ENCODE data around the gene B3GALNT2. TPM values are rescaled to one million over a fixed set of nuclear protein-coding genes. Genes with fewer than 3 reads are reported as not detected.
A peak's percentile ranks its signal among the peaks of the same experiment; 100 is the strongest.

The B3GALNT2 gene
- total RNA-seq, 1 experiment from 2014 or later = 23.8 TPM

DNA sequence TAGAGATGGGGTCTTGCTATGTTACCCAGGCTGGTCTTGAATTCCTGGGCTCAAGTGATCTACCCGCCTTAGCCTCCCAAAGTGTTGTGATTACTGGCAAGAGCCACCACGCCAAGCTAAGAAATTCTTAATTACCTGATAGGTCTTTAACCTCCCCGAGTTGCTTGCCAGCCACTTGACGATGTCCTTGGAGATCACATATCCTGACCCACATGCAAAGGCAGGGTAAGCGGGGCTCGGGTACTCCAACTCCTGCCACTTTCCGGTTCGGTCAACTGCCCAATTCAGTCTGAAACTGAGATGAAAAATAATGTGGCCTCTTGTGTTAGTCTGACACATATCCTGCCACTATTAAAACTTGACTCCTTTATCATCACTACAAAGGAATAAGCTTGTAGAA, 50.2 kb downstream of the B3GALNT2 start:
- no peak for DNase-seq (ENCODE audit: low read depth)

DNA sequence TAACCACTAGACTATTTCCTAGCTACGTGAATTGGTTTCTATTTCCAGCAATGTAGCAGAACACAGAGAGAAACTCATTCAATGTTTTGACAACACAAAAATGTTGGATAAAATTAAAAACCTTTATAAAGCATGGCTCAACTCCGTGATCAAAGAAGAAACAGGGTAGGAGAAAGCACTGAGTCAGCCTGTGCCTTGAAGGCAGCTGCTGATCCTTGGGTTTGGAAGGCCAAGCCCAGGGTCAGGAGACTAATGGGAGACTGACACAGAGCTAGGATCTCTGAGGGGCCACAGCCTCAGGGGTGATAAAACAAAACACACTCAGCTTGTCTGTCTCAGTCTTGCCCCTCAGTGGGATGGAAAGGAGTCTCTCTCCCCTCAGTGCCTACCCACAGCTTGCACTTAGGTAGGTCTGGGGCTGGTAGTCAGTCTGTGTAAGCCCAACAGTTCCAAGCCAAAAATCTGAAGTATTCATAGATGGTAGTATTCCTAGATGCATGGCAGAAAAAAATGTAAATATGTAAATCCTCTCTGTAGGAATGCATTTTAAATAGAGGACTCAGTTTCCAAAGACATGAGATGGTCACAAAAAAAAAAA, 53.3 kb downstream of the B3GALNT2 start:
- no peak for DNase-seq (ENCODE audit: low read depth)

DNA sequence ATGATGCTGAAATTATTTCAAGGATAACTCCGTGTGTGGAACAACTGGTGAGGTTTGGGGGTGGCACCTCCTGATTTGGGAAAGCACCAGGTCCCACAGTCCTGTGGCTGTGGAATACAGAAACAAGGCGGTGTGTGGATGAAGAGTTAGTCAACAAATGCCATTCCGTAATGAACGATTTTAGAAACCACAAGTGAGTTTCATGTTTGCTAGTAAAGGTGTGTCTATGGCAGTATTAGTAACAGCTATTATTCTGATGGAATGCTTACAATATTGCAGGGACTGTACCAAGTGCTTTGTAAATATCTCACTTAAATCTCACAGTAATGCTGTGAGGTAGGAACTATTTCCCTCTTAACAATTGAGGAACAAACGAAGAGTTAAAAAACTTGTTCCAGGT, 53.8 kb downstream of the B3GALNT2 start:
- DNase-seq (ENCODE audit: low read depth) = no peak

DNA sequence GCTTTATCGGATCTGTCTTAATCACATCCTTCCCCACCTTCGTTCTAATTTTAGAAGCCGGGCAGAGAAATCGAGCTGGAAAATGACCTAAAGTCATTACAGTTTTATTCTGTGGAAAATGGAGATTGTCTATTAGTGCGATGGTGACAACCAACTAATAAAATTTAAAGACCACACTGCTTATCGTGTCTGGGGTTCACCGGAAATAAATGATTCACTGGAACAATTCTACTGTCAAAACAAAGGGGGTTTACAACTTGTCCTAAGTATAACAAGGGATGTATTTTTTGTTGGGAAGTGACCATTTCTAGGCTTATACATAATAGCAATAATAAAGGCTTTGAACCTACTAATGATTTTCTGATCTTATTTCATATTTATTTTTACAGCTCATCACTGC, 55.6 kb downstream of the B3GALNT2 start:
- DNase-seq (ENCODE audit: low read depth) = no peak

DNA sequence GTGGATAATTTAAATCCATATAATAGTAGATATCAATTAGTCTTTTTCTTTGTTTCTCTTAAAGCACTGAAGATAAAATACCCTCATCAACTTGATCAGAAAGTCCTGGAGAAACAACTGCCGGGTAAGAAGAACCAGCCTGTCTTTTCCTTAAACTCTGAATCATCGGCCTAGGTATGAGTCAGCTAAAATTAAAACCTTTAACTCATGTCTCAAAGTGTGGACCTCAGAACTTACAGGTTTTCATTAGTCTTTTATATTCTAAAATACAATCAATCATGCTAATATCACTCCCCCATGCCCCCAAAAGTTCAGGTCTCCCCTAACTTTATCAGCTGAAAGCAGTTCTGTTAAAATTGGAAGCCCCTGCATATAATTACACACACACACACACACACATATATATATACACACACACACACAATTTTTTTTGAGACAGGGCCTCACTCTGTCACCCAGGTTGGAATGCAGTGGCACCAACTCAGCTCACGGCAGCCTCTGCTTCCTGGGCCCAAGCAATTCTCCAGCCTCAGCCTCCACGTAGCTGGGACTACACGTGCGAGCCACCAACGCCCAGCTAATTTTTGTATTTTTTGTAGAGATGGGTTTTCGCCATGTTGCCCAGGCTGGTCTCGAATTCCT, 61.3 kb downstream of the B3GALNT2 start:
- peak; percentile 72 for DNase-seq (ENCODE audit: low read depth)

DNA sequence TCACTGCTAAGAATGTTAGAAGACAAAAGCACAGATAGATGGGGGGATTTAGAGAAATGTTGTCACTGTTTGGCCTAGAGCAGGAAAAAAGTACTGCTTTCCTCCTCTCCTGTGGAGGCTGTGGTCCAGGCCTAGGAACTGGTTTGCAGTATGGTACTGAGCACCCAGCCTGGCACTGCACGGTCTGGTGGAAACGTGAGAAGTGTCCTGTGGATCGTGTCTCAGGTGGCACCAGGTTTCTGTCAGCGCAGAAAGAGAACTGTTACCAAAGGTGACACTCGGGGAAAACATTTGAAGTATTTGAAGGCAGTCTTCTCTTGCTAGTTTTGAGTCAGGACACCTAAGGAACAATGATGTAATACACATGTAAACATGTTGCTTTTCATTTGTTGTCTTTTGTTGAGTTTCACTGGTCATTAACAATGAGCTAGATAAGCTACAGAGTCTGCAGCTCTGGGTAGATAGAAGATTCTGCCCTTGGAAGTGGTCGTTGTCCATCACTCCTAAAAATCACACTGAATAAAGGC, 63.0 kb downstream of the B3GALNT2 start:
- DNase-seq (ENCODE audit: low read depth) = no peak

DNA sequence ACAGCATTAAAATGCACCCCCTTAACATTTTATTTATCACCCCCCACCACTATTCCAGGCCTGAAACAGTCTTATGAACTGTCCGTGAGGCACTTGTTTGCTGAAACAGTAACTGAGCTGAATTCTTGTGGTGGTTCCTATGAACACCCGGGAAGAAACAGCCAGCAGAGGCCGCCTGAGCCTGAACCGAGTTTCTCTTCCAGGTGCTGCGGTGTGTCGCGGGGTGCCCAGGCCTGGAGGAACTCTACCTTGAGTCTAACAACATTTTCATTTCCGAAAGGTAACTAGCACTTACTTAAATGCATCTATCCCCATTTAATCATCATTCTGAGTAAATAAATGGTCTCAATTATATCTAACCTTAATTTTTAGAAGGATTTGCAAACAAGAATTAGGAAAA, 70.3 kb downstream of the B3GALNT2 start:
- DNase-seq (ENCODE audit: low read depth) = no peak

DNA sequence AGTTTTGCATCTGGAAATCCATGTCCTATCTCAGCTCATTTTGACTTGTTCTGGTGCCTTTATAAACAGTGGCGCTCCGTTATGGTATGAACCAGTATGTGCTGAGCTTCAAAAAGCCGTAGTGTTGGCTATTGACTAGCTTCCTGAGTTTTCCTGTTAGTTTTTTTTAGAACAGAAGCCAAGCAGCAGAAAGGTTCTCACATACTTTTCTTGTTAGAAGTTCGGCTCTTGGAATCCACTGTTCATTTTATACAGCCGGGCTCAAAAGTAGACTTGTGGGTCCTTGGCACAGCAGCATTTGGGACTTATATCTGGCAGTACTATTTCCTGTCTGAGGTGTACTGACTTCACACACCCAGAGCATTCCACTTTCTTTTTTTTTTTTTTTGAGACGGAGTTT, 73.3 kb downstream of the B3GALNT2 start:
- DNase-seq (ENCODE audit: low read depth) = no peak

DNA sequence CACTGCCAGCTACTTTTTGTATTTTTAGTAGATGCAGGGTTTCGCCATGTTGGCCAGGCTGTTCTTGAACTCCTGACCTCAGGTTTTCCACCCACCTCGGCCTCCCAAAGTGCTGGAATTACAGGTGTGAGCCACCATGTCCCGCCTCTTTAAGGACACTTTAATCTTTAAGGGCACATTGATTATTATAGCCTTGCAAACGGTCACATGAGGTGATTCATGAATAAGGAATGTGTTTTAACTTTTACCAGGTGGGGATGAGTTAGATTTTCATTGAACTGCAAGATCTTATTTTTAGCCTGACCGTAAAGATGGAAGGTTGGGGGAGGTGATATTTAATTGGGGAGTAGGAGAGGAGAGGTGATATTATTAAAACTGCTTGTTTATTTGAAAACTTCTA, 75.1 kb downstream of the B3GALNT2 start:
- peak; percentile 28 for DNase-seq (ENCODE audit: low read depth)

DNA sequence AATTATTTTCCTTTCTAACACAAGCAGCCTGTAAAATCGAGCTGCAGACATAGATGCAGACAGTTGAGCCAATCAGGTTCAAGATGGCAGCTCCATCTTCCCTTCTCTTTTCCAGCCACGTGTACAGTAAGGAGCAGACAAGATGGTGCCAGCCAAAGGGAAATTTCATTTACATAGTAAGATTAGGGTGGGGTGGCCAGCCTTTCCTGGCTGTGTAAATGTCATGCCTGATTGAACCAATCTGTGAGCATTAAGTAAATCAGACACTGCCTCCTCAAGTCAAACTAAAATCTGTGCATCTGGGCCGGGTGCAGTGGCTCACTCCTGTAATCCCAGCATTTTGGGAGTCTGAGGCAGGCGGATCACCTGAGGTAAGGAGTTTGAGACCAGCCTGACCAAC, 76.8 kb downstream of the B3GALNT2 start:
- DNase-seq (ENCODE audit: low read depth) = no peak

DNA sequence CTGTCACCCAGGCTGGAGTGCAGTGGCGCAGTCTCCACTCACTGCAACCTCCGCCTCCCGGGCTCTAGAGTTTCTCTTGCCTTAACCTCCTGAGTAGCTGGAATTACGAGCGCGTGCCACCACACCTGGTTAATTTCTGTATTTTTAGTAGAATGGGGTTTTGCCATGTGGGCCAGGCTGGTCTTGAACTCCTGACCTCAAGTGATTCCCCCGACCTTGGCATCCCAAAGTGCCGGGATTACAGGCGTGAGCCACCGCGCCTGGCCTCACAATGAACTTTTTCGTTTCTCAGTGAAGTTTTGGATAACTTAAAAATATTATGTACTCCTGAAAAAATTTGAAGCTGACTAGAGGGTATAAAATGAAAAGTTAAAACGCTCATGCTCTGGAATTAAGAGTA, 77.6 kb downstream of the B3GALNT2 start:
- no peak for DNase-seq (ENCODE audit: low read depth)

DNA sequence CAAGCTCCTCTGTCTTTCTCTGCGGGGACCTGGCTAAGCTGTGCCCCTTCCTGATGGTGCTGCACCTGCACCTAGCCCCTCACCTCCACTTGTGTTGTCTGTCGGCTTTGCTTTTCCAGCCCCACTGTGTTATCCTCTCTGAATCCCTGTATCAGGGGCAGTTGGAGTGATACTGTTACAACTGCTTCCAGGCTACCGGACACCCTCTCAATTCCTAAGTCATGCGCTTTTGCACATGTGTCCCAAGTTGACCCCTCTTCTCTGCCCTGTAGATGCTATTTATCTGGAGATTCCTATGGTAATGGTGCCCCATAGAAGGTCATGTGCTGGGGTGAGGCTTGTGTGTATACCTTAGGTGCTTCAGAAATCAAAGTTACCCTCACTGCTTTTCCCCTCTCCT, 78.1 kb downstream of the B3GALNT2 start:
- DNase-seq (ENCODE audit: low read depth) = no peak

DNA sequence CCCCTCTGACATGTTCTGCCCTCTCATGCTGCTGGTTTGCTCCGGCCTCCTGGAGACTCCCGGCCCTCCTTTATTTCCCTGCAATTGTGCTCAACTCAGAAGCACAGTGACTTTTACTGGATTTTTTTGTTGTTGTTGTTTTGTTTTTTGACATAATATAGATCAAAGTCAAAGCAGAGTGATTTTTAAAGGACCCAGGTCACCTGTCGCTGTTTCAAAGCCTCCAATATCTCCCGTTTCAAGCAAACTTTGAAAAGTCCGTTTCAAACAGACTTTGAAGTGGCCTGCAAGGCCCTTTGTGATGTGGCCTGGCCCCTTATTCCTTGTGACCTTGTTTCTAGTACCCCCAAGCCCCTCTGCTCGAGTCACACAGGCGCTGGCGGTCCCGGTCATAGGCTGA, 78.9 kb downstream of the B3GALNT2 start:
- DNase-seq (ENCODE audit: low read depth) = no peak

DNA sequence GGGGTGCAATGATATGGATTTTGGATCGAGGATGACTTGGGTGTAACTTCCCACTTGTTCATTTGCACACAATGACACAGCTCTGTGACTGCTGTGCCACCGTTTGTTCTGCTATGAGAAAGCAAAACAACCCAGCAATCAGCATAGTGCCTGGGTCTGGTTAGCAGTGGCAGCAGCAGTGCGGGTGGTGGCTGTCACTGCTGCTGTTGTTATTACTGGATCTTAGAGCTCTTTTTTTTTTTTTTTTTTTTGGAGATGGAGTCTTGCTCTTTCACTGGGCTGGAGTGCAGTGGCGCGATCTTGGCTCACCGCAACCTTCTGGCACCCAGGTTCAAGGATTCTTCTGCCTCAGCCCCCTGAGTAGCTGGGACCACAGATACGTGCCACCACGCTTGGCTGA, 80.2 kb downstream of the B3GALNT2 start:
- DNase-seq (ENCODE audit: low read depth) = no peak

DNA sequence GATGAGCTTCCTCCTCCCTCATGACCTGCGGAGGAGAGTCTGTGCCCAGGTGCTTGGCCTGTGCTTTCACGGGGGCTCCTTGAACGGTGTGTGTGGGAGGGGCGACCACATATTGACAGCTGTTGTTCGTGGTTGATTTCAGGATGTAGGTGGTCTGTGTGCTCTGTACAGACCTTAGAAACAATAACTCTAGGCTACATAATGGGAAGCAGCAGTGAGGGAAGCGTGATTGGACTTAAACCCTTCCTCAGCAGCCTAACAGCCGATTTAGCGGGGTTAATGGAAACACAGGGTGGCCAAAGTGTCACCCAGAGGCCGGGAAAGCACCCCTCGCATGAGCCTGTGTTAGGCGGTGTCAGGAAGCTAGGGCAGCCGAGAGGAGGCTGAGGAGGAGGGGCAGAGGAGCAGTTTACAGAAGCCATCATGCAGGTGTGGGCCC, 81.0 kb downstream of the B3GALNT2 start:
- no peak for DNase-seq (ENCODE audit: low read depth)

DNA sequence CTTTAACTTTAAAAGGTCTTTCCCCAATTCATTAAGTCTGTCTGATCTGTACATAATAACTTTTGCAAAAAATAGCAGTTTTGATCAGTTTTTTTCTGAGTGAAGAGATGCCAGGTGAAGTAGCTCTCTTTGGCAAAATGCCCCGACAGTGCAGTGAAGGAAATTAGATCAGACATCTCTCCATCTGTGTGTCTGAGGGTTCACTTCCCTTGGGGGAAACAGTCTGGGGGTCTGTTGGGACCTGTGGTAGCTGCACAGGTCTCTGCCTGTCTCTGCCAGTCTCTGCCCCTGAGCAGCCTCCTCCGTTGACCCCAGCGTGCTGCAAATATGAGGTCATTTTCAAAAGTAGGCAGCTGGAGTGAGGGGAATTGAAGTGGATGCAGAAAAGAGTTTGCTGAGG, 82.5 kb downstream of the B3GALNT2 start:
- DNase-seq (ENCODE audit: low read depth) = no peak

DNA sequence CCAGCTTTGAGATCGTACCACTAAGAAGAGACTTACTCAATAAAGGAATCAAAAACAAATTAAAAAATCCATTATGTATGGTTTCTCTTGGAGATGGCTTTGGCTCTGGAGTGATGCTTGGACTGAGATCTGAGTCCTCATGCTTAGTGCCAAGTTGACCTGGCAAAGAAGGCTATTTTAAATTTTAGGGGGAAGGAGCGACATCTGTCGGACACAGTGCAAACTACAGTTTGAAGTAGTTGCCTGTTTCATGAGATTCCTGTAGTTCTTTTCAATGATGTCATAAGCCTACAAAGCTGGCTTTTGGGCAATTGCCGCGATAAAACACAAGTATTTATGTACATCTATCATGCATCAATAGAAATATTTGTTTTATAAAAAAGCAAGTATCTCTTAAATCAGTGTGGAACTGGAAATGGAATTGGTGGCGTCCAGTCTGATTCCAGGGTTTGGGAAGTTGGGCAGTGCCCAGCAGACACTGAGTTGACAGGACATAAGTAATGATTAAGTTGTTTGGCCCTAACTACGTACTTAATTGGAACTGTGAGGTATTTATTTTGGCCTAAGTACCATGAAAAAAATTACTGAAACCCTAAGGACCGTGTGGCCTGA, 87.1 kb downstream of the B3GALNT2 start:
- peak; percentile 64 for DNase-seq (ENCODE audit: low read depth)

DNA sequence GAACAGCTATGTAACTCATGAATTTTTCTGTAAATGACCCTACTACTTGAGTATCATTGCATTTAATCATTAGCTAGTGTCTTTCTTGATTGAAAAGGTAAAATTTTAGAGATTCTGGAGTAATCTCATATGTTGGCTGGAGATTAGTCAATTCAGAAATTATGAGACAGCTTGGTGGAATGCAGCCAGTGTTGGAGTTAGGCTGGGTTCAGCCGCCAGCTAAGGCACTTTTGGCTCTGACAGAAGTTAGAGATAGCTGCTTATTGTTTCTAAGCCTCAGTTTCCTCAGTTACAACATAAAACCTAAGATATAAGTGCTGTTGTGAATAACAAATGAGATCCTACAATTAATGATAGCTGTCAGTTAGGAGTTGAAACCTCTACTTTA, 87.6 kb downstream of the B3GALNT2 start:
- DNase-seq (ENCODE audit: low read depth) = peak; percentile 13

DNA sequence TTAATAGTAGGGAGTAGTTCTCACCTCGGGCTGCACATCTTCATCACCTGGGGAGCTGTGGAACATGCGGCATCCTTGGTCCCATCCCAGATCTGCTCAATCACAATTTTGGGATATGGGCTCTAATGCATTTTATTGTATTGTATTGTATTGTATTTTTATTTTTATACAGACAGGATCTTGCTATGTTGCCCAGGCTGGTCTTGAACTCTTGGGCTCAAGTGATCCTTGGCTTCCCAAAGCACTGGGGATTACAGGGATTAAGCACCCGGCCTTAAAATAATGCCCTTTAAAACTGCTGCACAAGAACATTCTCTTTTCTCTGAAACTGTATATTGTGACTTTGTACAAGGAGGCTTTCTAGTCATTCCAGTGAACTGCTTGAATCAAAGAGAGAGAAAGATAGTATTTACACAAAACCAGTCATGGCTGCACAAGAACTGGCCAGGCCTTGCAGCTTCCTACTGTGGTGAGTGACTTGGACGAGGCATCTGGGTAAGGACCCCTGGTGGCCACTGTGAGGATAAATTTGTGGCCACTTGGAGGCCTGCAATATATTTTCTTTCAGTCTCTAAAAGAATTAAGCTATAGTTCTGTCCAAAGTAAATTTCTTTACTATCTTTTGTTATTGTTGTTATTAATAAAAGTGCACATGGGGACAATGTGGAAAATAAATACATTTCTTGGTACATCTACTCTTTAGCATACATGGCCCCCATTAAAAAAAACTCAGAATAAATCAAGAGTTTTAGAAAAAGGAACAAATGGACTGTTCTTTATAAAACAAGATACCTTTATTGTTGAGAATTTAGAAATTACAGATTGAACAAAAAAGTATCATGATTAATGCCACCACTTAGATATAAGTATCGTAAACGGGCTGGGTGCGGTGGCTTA, 89.0 kb downstream of the B3GALNT2 start:
- peak; percentile 72 for DNase-seq (ENCODE audit: low read depth)

DNA sequence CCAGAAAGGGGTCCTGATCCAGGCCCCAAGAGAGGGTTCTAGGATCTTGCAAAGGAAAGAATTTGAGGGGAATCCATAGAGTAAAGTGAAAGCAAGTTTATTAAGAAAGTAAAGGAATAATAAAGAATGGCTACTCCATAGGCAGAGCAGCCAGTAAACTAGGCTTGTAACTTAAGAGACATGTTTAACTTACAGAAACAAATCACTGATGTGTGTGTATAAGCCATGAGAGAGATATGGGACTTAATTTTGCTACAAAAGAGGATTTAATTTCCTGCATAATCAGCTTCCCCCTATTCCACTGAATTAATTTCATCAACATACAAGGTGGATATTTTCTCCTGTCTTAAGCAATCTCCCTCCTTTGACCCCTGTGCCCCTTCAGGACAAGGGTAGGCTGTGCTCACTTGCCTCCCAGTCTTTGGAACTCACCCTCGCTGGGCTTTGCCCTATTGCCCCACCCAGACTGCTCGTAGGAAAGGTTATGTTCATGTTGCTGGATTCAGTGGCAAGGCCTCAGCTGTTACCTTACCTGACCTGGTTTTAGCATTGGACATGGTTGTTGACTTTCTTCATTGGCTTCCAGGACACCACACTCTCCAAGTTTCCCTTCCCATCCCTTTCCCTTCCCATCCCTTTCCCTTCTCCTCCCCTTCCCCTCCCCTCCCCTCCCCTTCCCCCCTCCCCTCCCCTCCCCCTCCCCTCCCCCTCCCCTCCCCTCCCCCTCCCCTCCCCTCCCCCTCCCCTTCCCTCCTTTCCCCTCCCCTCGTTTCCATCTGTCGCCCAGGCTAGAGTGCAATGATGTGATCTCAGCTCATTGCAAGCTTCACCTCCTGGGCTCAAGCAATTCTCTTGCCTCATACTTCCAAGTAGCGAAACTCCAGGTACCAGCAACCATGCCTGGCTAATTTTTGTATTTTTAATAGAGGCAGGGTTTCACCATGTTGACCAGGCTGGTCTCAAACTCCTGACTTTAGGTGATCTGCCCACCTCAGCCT, 92.5 kb downstream of the B3GALNT2 start:
- DNase-seq (ENCODE audit: low read depth) = peak; percentile 33

DNA sequence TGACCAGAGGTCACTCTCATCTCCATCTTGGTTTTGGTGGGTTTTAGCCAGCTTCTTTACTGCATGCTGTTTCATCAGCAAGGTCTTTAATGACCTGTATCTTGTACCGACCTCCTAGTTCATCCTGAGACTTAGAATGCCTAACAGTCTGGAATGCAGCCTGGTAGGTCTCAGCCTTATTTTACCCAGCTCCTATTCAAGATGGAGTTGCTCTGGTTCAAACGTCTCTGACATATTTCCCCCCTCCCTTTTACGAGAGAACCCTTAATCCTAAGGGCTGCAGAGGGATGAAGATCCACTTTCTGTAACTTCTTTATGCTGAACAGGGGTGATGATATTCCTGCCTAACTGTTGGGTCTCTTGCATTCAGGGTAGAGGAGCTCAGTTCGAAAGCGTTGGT, 93.8 kb downstream of the B3GALNT2 start:
- no peak for DNase-seq (ENCODE audit: low read depth)

Measured in RPMI7951 (cell line).